Measurements from ENCODE around the gene GEMIN4.
A peak's percentile ranks its signal among the peaks of the same experiment; 100 is the strongest.

GEMIN4 gene

DNA sequence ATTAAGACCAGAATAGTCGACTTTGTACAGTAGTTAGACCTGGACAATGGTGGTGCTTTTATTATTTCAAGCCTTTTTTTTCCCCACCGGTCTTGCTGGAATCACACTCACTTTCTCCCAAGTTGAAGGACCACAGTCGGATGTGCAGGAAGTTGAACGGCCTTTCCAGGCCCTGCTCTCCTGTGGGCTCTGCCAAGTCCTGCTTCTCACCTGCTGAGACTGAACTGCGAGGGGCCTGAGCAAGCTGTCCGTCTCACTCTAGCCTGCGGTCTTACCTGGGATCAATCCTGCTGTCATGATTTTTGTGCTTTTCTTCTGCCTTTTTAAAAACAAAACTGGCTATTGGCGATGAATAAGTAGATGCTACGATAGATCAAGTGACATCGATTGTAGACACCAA lies 18.3 kb downstream of the GEMIN4 start:
- H3K4me3 ChIP-seq (ENCODE audit: low read length): peak overlapping the region; percentile 81
- H3K9me3 ChIP-seq (ENCODE audit: insufficient read depth, low read length): no peaks in the 10 kb centered on the region
- no peak overlapping the region for H2AFZ ChIP-seq (ENCODE audit: low read depth, low read length)
- peak overlapping the region; percentile 81 for H3K9ac ChIP-seq (ENCODE audit: low read length)
- peaks cover 10% of the 10 kb centered on the region for H3K4me1 ChIP-seq (ENCODE audit: low read length)
- H3K79me2 ChIP-seq (ENCODE audit: low read length): peaks cover 42% of the 10 kb centered on the region
- no peaks in the 10 kb centered on the region for H4K20me1 ChIP-seq (ENCODE audit: insufficient read depth, low read length)
- no peak overlapping the region for H3K27ac ChIP-seq (ENCODE audit: low read length)
- TF ChIP-seq EZH2phosphoT487 (IDR thresholded peaks at IDR 0.05; ENCODE audit: low read depth): no peak
- TF ChIP-seq, protein P1, sequence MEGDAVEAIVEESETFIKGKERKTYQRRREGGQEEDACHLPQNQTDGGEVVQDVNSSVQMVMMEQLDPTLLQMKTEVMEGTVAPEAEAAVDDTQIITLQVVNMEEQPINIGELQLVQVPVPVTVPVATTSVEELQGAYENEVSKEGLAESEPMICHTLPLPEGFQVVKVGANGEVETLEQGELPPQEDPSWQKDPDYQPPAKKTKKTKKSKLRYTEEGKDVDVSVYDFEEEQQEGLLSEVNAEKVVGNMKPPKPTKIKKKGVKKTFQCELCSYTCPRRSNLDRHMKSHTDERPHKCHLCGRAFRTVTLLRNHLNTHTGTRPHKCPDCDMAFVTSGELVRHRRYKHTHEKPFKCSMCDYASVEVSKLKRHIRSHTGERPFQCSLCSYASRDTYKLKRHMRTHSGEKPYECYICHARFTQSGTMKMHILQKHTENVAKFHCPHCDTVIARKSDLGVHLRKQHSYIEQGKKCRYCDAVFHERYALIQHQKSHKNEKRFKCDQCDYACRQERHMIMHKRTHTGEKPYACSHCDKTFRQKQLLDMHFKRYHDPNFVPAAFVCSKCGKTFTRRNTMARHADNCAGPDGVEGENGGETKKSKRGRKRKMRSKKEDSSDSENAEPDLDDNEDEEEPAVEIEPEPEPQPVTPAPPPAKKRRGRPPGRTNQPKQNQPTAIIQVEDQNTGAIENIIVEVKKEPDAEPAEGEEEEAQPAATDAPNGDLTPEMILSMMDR (IDR thresholded peaks at IDR 0.05; ENCODE audit: low read depth, low read length): no peak
- no peaks in the 10 kb centered on the region for H3K27me3 ChIP-seq (ENCODE audit: low read depth, low read length)
- peak overlapping the region; percentile 79 for H3K4me2 ChIP-seq (ENCODE audit: low read length)
- peaks cover 19% of the 10 kb centered on the region for H3K36me3 ChIP-seq (replicated peaks; ENCODE audit: low read depth, low read length)

DNA sequence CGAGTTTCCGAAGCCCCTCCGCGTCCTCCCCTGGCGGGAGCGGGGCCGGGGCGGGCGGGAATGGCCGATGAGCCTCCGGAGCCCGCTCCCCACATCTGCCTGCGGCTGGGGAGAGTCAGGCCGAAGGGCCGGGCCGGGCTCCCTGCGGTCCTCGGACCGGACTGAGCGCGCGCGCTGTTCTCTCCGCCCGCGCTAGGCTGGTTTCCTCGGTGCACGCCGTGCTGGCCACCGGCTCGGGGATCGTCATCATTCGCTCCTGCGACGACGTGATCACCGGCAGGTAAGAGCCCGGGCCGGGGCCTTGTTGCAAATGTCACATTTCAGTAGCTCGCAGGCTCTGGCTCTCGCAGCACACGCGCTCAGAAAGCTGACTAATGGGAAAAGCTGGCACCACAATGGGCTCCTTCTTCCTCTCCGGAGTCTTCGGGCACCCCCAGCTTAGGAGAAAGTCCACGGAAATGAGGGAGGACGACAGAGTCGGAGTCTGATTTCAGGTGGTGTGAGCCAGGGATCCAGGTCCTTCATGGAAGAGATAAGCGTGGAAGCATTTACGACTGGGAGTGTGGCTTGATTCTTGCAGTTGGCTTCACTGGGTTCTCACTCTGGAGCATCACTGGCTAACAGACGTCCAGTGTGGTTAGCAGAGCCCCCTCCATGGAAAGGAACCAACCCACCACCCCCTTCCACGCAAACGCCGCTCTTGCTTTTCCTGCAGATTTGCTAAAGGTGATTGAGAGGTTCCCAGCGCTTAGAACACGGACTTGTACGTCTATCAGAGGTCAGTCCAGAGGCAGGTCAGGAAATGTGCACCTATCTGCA lies 19.0 kb downstream of the GEMIN4 start:
- TF ChIP-seq, protein P1 (IDR thresholded peaks at IDR 0.05; ENCODE audit: low read depth, low read length): no peak
- TF ChIP-seq EZH2phosphoT487 (IDR thresholded peaks at IDR 0.05; ENCODE audit: low read depth): no peak
- Histone ChIP-seq H3K4me3 (ENCODE audit: low read length) (peak overlapping the region; percentile 81), H3K4me2 (ENCODE audit: low read length) (peak overlapping the region; percentile 79), H3K79me2 (ENCODE audit: low read length) (peaks cover 38% of the 10 kb centered on the region), H3K27me3 (ENCODE audit: low read depth, low read length) (no peaks in the 10 kb centered on the region), H2AFZ (ENCODE audit: low read depth, low read length) (peak overlapping the region; percentile 31; the same call in 1 of the 2 replicates), H3K9ac (ENCODE audit: low read length) (peak overlapping the region; percentile 81), H3K9me3 (ENCODE audit: insufficient read depth, low read length) (no peaks in the 10 kb centered on the region), H4K20me1 (ENCODE audit: insufficient read depth, low read length) (no peaks in the 10 kb centered on the region), H3K27ac (ENCODE audit: low read length) (peak overlapping the region; percentile 50), H3K4me1 (ENCODE audit: low read length) (peaks cover 10% of the 10 kb centered on the region), H3K36me3 (replicated peaks; ENCODE audit: low read depth, low read length) (peaks cover 19% of the 10 kb centered on the region)

GRCh38 chr17:732067-732901 lies 19.8 kb downstream of the GEMIN4 start, which contains the start of gene TLCD3A:
Gene TLCD3A, plus strand, starts transcription at chr17:732596. Its CDS starts 52 bp downstream, at chr17:732648.
- Histone ChIP-seq H3K9ac (ENCODE audit: low read length) (peak within 1 kb of the TSS; percentile 81), H3K79me2 (ENCODE audit: low read length) (peaks cover 32% of the 10 kb centered on the region), H3K4me2 (ENCODE audit: low read length) (peak within 1 kb of the TSS; percentile 79), H3K4me3 (ENCODE audit: low read length) (peak within 1 kb of the TSS; percentile 85), H3K9me3 (ENCODE audit: insufficient read depth, low read length) (no peaks in the 10 kb centered on the region), H3K36me3 (replicated peaks; ENCODE audit: low read depth, low read length) (peaks cover 16% of the 10 kb centered on the region), H2AFZ (ENCODE audit: low read depth, low read length) (peak within 1 kb of the TSS; percentile 53; the same call in 1 of the 2 replicates), H3K4me1 (ENCODE audit: low read length) (peaks cover 10% of the 10 kb centered on the region), H4K20me1 (ENCODE audit: insufficient read depth, low read length) (no peaks in the 10 kb centered on the region), H3K27me3 (ENCODE audit: low read depth, low read length) (no peaks in the 10 kb centered on the region), H3K27ac (ENCODE audit: low read length) (peak within 1 kb of the TSS; percentile 50)
- TF ChIP-seq, protein P1 (IDR thresholded peaks at IDR 0.05; ENCODE audit: low read depth, low read length): no peak
- TF ChIP-seq EZH2phosphoT487 (IDR thresholded peaks at IDR 0.05; ENCODE audit: low read depth): no peak

- no peaks in the 10 kb centered on the region for H3K9me3 ChIP-seq (ENCODE audit: insufficient read depth, low read length)
- H3K36me3 ChIP-seq (replicated peaks; ENCODE audit: low read depth, low read length): peaks cover 16% of the 10 kb centered on the region
- TF ChIP-seq, protein P1 (IDR thresholded peaks at IDR 0.05; ENCODE audit: low read depth, low read length): no peak
- TF ChIP-seq EZH2phosphoT487 (IDR thresholded peaks at IDR 0.05; ENCODE audit: low read depth): no peak
- no peaks in the 10 kb centered on the region for H3K27me3 ChIP-seq (ENCODE audit: low read depth, low read length)
- peaks cover 30% of the 10 kb centered on the region for H3K79me2 ChIP-seq (ENCODE audit: low read length)
- H4K20me1 ChIP-seq (ENCODE audit: insufficient read depth, low read length): no peaks in the 10 kb centered on the region
- peaks cover 10% of the 10 kb centered on the region for H3K4me1 ChIP-seq (ENCODE audit: low read length)
- 0 out of 2 replicates have a peak overlapping the region, but pooled peaks have one; percentile 53 for H2AFZ ChIP-seq (ENCODE audit: low read depth, low read length)
- peak overlapping the region; percentile 52 for H3K4me2 ChIP-seq (ENCODE audit: low read length)
- no peak overlapping the region for H3K27ac ChIP-seq (ENCODE audit: low read length)
- H3K4me3 ChIP-seq (ENCODE audit: low read length): peak overlapping the region; percentile 85
- H3K9ac ChIP-seq (ENCODE audit: low read length): peak overlapping the region; percentile 67
Measured at GRCh38 chr17:731644-732066, 20.4 kb downstream of the GEMIN4 start.
